CD4-positive, CD25-positive, alpha-beta regulatory T cell (primary cell): ENCODE results near the gene CALCR. TPM values are rescaled to one million over a fixed set of nuclear protein-coding genes. Genes with fewer than 3 reads are reported as not detected.

ENCODE experiments used
- ATAC-seq, 2 donors: fragments of 150-1000 bp; cut with Tn5 transposase; one replicate each; pipeline ENCODE4 v1.10.0; 2021; ENCODE audit warnings: low read depth in 2 of 2, moderate number of reproducible peaks in 2 of 2, moderate library complexity in 1 of 2
- DNase-seq, 3 donors: peaks; one replicate each; pipeline versions ENCODE4 v3.0.0 to v3.0.0-alpha.2; 2012 to 2022; ENCODE audit warnings: mixed read lengths in 1 of 3
- H3K27ac ChIP-seq: one replicate; pipeline ENCODE4 v1.7.0; 2013; ENCODE audit warnings: mild to moderate bottlenecking, low read length; ENCODE audit not compliant: insufficient read depth, poor library complexity, severe bottlenecking
- H3K27me3 ChIP-seq: one replicate; pipeline ENCODE4 v1.7.0; 2013; ENCODE audit warnings: low read length; ENCODE audit not compliant: control insufficient read depth, insufficient read depth
- H3K36me3 ChIP-seq: one replicate; pipeline ENCODE4 v1.7.0; 2013; ENCODE audit warnings: mild to moderate bottlenecking, low read length, moderate library complexity; ENCODE audit not compliant: control insufficient read depth, insufficient read depth
- H3K4me1 ChIP-seq: 2 replicates; pipeline ENCODE4 v1.7.0; 2013; ENCODE audit warnings: mild to moderate bottlenecking, low read length; ENCODE audit not compliant: insufficient read depth, control insufficient read depth, poor library complexity, severe bottlenecking
- H3K4me3 ChIP-seq: one replicate; pipeline ENCODE4 v1.7.0; 2013; ENCODE audit warnings: low read depth, mild to moderate bottlenecking, low read length, moderate library complexity
- H3K9me3 ChIP-seq, 2 experiments: 1 replicate in 1 of 2; 2 replicates in 1 of 2; pipeline ENCODE4 v1.7.0; 2013; ENCODE audit warnings: low read length in 2 of 2, mild to moderate bottlenecking in 1 of 2, moderate library complexity in 1 of 2; ENCODE audit not compliant: control insufficient read depth in 2 of 2
- H3K27ac Mint-ChIP-seq, 3 donors: one replicate each; pipeline ENCODE4 v1.8.0; 2020 to 2022; ENCODE audit warnings: mild to moderate bottlenecking in 3 of 3, mixed read lengths in 3 of 3, moderate library complexity in 2 of 3
- H3K27me3 Mint-ChIP-seq: one replicate; pipeline ENCODE4 v1.8.0; 2022; ENCODE audit warnings: mild to moderate bottlenecking, mixed read lengths
- H3K36me3 Mint-ChIP-seq: one replicate; pipeline ENCODE4 v1.8.0; 2020; ENCODE audit warnings: mixed read lengths
- H3K4me1 Mint-ChIP-seq, 4 donors: one replicate each; pipeline ENCODE4 v1.8.0; 2020 to 2022; ENCODE audit warnings: mixed read lengths in 4 of 4, mild to moderate bottlenecking in 1 of 4
- H3K4me3 Mint-ChIP-seq, 4 donors: one replicate each; pipeline ENCODE4 v1.8.0; 2020 to 2022; ENCODE audit warnings: mild to moderate bottlenecking in 4 of 4, mixed read lengths in 4 of 4, moderate library complexity in 3 of 4
- H3K9me3 Mint-ChIP-seq, 7 donors: one replicate each; pipeline ENCODE4 v1.8.0; 2020 to 2022; ENCODE audit warnings: mixed read lengths in 7 of 7, mild to moderate bottlenecking in 3 of 7, moderate library complexity in 2 of 7
- polyA plus RNA-seq, 4 donors: library from polyadenylated mRNA; unstranded; fragments of 300-500 nt; fragmentation: Illumina TruSeq; gene quantifications; one replicate each; pipeline ENCODE4 v1.2.3, GENCODE V29; 2021
- total RNA-seq: library from RNA; stranded (reverse); gene quantifications from one replicate; pipeline ENCODE4 v1.2.3, GENCODE V29; 2022

CALCR gene
- total and polyA plus RNA-seq, 5 donors from 2014 or later, result not detected

DNA sequence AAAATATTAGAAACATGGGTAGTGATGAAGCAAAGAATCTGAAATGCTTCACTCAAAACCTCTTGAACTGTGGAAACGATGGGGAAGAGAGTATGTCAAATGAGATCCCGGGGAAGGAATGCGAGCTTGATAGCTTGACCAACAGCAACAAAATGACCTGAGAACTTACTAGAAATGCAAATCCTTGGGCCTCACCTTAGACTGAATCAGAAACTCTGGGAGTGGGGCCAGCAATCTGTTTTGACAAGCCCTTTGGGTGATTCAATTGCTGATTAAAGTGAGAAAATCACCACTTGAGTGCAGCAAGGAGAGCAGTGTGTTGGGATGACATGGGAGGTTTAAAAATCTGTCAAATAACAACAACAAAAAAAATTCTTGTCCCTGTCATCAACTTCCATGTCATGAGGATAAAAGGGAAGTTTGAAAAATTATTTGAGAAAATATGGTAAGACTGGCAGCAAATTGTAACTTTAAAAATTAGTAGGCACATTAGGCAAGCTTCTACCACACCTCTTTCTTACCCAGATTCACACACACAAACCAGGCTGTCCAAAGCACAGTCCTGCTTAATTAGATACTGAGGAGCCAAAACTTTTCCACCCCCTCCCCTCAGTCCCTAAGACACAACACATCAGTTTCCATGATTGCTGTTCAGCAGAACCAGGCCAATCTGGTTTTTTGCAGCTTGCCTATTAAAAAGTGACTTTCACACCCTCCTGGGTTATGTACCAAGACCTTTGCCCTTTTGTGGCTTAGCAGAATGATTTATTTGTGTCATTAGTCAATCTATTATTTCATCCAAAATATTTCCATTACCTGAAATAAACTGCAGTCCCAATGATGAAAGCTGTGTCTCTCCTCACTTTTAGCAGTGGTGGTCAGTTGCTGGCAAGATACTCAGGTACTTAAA lies 15.6 kb downstream of the CALCR start:
- no peaks in the 10 kb centered on the region for H3K9me3 Mint-ChIP-seq

DNA sequence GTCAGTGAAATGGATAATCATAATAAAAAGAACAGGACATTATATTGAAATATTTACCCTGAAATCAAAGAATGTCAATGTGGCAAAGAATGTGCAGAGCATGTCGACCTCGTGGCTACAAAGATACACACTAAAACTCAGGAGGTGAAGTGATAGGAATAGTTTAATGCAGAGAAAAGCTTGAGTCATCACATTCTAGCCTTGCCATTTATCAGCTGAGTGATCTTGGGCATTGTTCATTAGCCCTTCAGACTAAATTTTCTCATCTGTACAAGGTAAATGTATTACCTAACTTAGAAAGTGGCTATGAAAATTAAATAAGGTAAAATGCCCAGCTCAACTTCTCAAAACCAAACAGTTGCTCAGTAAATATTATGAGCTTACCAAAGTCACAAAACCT lies 22.6 kb downstream of the CALCR start:
- Histone ChIP-seq H3K36me3 (no peaks in the 10 kb centered on the region), H3K27ac (no peak overlapping the region), H3K4me1 (no peaks in the 10 kb centered on the region), H3K9me3 (no peaks in the 10 kb centered on the region), H3K27me3 (no peaks in the 10 kb centered on the region), H3K4me3 (no peak overlapping the region)
- Mint-ChIP-seq H3K4me1 (no peaks in the 10 kb centered on the region), H3K9me3 (peaks cover 0 to 1% (median 0%) of the 10 kb centered on the region in 7 donors), H3K4me3 (no peak overlapping the region), H3K27ac (no peak overlapping the region), H3K36me3 (no peaks in the 10 kb centered on the region), H3K27me3 (peaks cover 7% of the 10 kb centered on the region)
- DNase-seq (no peak), ATAC-seq (no peak)

More for the DNA sequence above, 15.6 kb downstream of the CALCR start:
- Histone ChIP-seq H3K27ac (no peak overlapping the region), H3K36me3 (no peaks in the 10 kb centered on the region), H3K27me3 (no peaks in the 10 kb centered on the region), H3K4me1 (no peaks in the 10 kb centered on the region), H3K9me3 (no peaks in the 10 kb centered on the region), H3K4me3 (no peak overlapping the region)
- Mint-ChIP-seq H3K36me3 (no peaks in the 10 kb centered on the region), H3K4me3 (no peak overlapping the region), H3K27ac (no peak overlapping the region), H3K4me1 (no peaks in the 10 kb centered on the region), H3K27me3 (peaks cover 8% of the 10 kb centered on the region)
- DNase-seq, result no peak
- ATAC-seq, result no peak

- DNase-seq (peak in 1 of 3 donors; percentile 31), ATAC-seq (no peak)
- H3K9me3 Mint-ChIP-seq, result peaks cover 0 to 1% (median 0%) of the 10 kb centered on the region in 7 donors
- no peak overlapping the region for H3K27ac Mint-ChIP-seq
- Histone ChIP-seq H3K27me3 (no peaks in the 10 kb centered on the region), H3K9me3 (no peaks in the 10 kb centered on the region), H3K27ac (no peak overlapping the region), H3K36me3 (no peaks in the 10 kb centered on the region), H3K4me3 (no peak overlapping the region), H3K4me1 (no peaks in the 10 kb centered on the region)
- H3K4me3 Mint-ChIP-seq, result no peak overlapping the region
- H3K27me3 Mint-ChIP-seq, result peaks cover 7% of the 10 kb centered on the region
- no peaks in the 10 kb centered on the region for H3K4me1 Mint-ChIP-seq
- no peaks in the 10 kb centered on the region for H3K36me3 Mint-ChIP-seq
Observed at GRCh38 chr7:93551063-93551895, 23.2 kb downstream of the CALCR start.

- no peaks in the 10 kb centered on the region for H3K36me3 Mint-ChIP-seq
- no peaks in the 10 kb centered on the region for H3K9me3 ChIP-seq
- H3K27me3 ChIP-seq, result no peaks in the 10 kb centered on the region
- no peak overlapping the region for H3K27ac Mint-ChIP-seq
- DNase-seq (no peak), ATAC-seq (no peak)
- peaks cover 0 to 1% (median 0%) of the 10 kb centered on the region in 7 donors for H3K9me3 Mint-ChIP-seq
- H3K36me3 ChIP-seq, result no peaks in the 10 kb centered on the region
- H3K4me1 Mint-ChIP-seq, result no peaks in the 10 kb centered on the region
- no peaks in the 10 kb centered on the region for H3K4me1 ChIP-seq
- H3K27ac ChIP-seq, result no peak overlapping the region
- no peak overlapping the region for H3K4me3 Mint-ChIP-seq
- no peak overlapping the region for H3K4me3 ChIP-seq
- peaks cover 4% of the 10 kb centered on the region for H3K27me3 Mint-ChIP-seq
Observed at GRCh38 chr7:93547716-93548115, 26.8 kb downstream of the CALCR start.

DNA sequence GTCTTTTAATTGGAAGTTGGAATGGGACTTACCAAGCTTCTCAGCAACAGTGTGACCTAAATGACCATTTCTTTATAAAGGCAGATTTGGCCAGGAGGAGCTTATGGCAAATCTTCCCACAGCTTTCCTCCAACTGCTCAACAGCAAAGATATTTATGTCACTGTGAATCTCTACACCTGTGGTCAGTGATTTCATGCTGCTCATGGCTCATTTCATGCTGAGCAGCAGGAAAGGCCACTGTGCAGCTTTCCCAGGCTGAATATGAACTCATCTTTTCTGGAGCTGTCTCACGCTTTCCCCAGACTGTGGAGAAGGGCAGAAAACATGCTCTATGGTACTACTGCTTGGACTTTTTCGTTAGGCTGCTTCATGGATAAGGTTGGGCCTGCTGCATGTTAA lies 29.8 kb downstream of the CALCR start:
- Mint-ChIP-seq H3K36me3 (no peaks in the 10 kb centered on the region), H3K4me3 (no peak overlapping the region), H3K4me1 (no peaks in the 10 kb centered on the region), H3K9me3 (no peaks in the 10 kb centered on the region), H3K27me3 (peaks cover 4% of the 10 kb centered on the region), H3K27ac (no peak overlapping the region)
- Histone ChIP-seq H3K9me3 (no peaks in the 10 kb centered on the region), H3K36me3 (no peaks in the 10 kb centered on the region), H3K4me1 (no peaks in the 10 kb centered on the region), H3K4me3 (no peak overlapping the region), H3K27ac (no peak overlapping the region), H3K27me3 (no peaks in the 10 kb centered on the region)
- DNase-seq (no peak), ATAC-seq (no peak)

DNA sequence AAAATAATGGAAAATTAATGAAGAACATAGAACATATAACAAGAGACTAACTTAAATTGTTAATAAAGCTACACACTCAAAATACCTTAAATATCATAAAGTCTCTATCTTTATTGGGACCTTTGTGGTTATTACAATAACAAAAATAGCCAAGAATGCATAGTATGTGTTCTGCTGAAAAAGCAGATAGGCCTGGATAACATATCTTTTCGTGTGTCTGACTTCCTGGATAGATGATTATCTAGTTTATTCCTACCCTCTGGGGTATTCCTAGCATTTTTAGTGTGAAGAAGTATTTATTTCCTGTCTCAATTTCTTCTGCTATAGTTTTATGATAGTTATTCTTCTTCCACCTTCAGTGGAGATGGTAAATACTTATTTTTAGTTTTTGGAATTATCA lies 36.5 kb downstream of the CALCR start:
- H3K36me3 Mint-ChIP-seq, result no peaks in the 10 kb centered on the region
- DNase-seq, result no peak
- no peak overlapping the region for H3K27ac ChIP-seq
- no peaks in the 10 kb centered on the region for H3K4me1 ChIP-seq
- no peaks in the 10 kb centered on the region for H3K9me3 ChIP-seq
- no peak overlapping the region for H3K27ac Mint-ChIP-seq
- H3K4me1 Mint-ChIP-seq, result no peaks in the 10 kb centered on the region
- no peak overlapping the region for H3K4me3 Mint-ChIP-seq
- H3K27me3 ChIP-seq, result no peaks in the 10 kb centered on the region
- no peaks in the 10 kb centered on the region for H3K36me3 ChIP-seq
- no peaks in the 10 kb centered on the region for H3K27me3 Mint-ChIP-seq
- no peak overlapping the region for H3K4me3 ChIP-seq
- no peaks in the 10 kb centered on the region for H3K9me3 Mint-ChIP-seq
- ATAC-seq, result no peak

GRCh38 chr7:93535616-93536015 lies 38.9 kb downstream of the CALCR start:
- ATAC-seq (no peak), DNase-seq (no peak)
- no peaks in the 10 kb centered on the region for H3K4me1 ChIP-seq
- H3K36me3 ChIP-seq, result no peaks in the 10 kb centered on the region
- Mint-ChIP-seq H3K36me3 (no peaks in the 10 kb centered on the region), H3K9me3 (no peaks in the 10 kb centered on the region), H3K4me3 (no peak overlapping the region), H3K27me3 (no peaks in the 10 kb centered on the region), H3K4me1 (no peaks in the 10 kb centered on the region), H3K27ac (no peak overlapping the region)
- H3K9me3 ChIP-seq, result no peaks in the 10 kb centered on the region
- no peak overlapping the region for H3K4me3 ChIP-seq
- no peaks in the 10 kb centered on the region for H3K27me3 ChIP-seq
- no peak overlapping the region for H3K27ac ChIP-seq
